ENCODE results near the gene TRPC1. TPM values are rescaled to one million over a fixed set of nuclear protein-coding genes. Genes with fewer than 3 reads are reported as not detected.
"Not testable (repeated sequence)": the region's sequence is repeated elsewhere in the genome, so short reads cannot be mapped to it uniquely, and the experiment has no call there.

Gene TRPC1
- total RNA-seq, 1 experiment from 2014 or later: 29.6 TPM

DNA sequence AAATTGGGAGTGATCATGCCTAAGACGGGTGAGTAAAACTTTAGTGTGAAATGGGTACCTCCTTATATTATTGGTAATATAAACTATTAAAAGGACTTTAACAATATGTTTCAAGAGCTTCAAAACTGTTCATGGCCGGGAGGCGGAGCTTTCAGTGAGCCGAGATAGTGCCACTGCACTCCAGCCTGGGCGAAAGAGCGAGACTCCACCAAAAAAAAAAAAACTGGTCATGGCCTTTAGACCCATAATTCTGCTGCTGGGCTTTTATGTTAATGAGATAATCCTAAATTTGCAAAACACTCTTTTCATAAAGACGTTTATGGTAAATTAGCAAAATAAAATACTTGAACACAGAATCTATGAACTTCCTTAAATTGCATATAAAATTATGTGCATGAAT, 22.8 kb downstream of the TRPC1 start:
- no peak for DNase-seq (ENCODE audit: low read depth, low spot score)
- Histone ChIP-seq H3K27me3 (ENCODE audit: control insufficient read depth, insufficient read depth, low read length) (no peaks in the 10 kb centered on the region), H3K4me1 (ENCODE audit: control insufficient read depth, insufficient read depth, low read length) (no peaks in the 10 kb centered on the region), H3K4me3 (ENCODE audit: low read depth in 2 of 2, low read length in 2 of 2) (no peak overlapping the region), H3K9me3 (ENCODE audit: control insufficient read depth, insufficient read depth, low read depth, low read length) (no peaks in the 10 kb centered on the region), H3K27ac (ENCODE audit: low read length) (no peak overlapping the region), H3K36me3 (ENCODE audit: control insufficient read depth, insufficient read depth, low read length) (peaks cover 6% of the 10 kb centered on the region; the same call in 1 of the 2 replicates)
- no peak for TF ChIP-seq SIN3A (IDR thresholded peaks at IDR 0.05; ENCODE audit: borderline replicate concordance, insufficient read depth, low read depth, low read length)
- ChIA-PET CTCF (no interaction called here), POLR2A (no interaction called here)
- no peak for ATAC-seq
- BruUV-seq (replicated peaks): no TSS peak
- intact Hi-C loops (cut with micrococcal nuclease; ENCODE audit: unreplicated experiment): no loop called here
- in situ Hi-C loops (cut with HindIII; ENCODE audit: low pct_unique_long_range_greater_than_20kb, low sequenced_read_pairs): no loop called here

DNA sequence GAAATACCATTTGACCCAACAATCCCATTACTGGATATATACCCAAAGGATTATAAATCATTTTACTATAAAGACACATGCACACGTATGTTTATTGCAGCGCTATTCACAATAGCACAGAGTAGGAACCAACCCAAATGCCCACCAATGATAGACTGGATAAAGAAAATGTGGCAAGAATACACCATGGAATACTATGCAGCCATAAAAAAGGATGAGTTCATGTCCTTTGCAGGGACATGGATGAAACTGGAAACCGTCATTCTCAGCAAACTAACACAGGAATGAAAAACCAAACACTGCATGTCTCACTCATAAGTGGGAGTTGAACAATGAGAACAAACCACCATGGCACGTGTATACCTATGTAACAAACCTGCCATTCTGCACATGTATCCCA, 26.7 kb downstream of the TRPC1 start:
- H3K9me3 ChIP-seq (ENCODE audit: control insufficient read depth, insufficient read depth, low read depth, low read length); ATAC-seq; in situ Hi-C loops (cut with HindIII; ENCODE audit: low pct_unique_long_range_greater_than_20kb, low sequenced_read_pairs); H3K27me3 ChIP-seq (ENCODE audit: control insufficient read depth, insufficient read depth, low read length); POLR2A ChIA-PET; H3K27ac ChIP-seq (ENCODE audit: low read length); H3K36me3 ChIP-seq (ENCODE audit: control insufficient read depth, insufficient read depth, low read length); CTCF ChIA-PET; H3K4me1 ChIP-seq (ENCODE audit: control insufficient read depth, insufficient read depth, low read length); intact Hi-C loops (cut with micrococcal nuclease; ENCODE audit: unreplicated experiment); H3K4me3 ChIP-seq (ENCODE audit: low read depth in 2 of 2, low read length in 2 of 2); DNase-seq (ENCODE audit: low read depth, low spot score); BruUV-seq (replicated peaks): not testable (repeated sequence)

DNA sequence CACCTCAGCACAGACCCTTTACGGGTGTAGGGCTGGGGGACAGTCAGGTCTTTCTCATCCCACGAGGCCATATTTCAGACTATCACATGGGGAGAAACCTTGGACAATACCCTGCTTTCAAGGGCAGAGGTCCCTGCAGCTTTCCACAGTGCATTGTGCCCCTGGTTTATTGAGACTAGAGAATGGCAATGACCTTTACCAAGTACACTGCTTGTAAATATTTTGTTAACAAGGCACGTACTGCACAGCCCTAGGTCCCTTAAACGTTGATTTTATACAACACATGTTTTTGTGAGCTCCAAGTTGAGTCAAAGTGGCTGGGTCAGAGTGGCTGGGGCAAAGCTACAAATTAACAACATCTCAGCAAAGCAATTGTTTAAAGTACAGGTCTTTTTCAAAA, 28.8 kb downstream of the TRPC1 start:
- H3K9me3 ChIP-seq (ENCODE audit: control insufficient read depth, insufficient read depth, low read depth, low read length); DNase-seq (ENCODE audit: low read depth, low spot score); H3K4me3 ChIP-seq (ENCODE audit: low read depth in 2 of 2, low read length in 2 of 2); ATAC-seq; intact Hi-C loops (cut with micrococcal nuclease; ENCODE audit: unreplicated experiment); H3K36me3 ChIP-seq (ENCODE audit: control insufficient read depth, insufficient read depth, low read length); BruUV-seq (replicated peaks); H3K27me3 ChIP-seq (ENCODE audit: control insufficient read depth, insufficient read depth, low read length); in situ Hi-C loops (cut with HindIII; ENCODE audit: low pct_unique_long_range_greater_than_20kb, low sequenced_read_pairs); H3K27ac ChIP-seq (ENCODE audit: low read length); POLR2A ChIA-PET; CTCF ChIA-PET; H3K4me1 ChIP-seq (ENCODE audit: control insufficient read depth, insufficient read depth, low read length): not testable (repeated sequence)

DNA sequence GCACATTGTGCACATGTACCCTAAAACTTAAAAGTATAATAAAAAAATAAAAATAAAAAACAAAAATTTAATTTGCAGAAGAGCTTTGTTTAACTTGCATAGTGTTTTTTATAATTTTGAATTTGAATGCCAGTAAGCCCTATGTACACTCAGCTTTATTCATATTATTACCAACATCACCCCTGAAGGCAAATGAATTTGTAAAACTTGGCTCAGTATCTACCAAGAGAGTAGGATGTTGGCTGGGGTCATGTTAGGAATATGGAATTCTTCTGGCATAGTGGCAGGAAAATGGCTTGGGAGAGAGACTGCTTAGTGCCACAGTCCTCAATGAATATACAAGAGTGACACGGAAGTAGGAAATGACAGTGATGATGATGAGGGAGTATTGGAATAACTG, 30.7 kb downstream of the TRPC1 start:
- TF ChIP-seq, protein P1, sequence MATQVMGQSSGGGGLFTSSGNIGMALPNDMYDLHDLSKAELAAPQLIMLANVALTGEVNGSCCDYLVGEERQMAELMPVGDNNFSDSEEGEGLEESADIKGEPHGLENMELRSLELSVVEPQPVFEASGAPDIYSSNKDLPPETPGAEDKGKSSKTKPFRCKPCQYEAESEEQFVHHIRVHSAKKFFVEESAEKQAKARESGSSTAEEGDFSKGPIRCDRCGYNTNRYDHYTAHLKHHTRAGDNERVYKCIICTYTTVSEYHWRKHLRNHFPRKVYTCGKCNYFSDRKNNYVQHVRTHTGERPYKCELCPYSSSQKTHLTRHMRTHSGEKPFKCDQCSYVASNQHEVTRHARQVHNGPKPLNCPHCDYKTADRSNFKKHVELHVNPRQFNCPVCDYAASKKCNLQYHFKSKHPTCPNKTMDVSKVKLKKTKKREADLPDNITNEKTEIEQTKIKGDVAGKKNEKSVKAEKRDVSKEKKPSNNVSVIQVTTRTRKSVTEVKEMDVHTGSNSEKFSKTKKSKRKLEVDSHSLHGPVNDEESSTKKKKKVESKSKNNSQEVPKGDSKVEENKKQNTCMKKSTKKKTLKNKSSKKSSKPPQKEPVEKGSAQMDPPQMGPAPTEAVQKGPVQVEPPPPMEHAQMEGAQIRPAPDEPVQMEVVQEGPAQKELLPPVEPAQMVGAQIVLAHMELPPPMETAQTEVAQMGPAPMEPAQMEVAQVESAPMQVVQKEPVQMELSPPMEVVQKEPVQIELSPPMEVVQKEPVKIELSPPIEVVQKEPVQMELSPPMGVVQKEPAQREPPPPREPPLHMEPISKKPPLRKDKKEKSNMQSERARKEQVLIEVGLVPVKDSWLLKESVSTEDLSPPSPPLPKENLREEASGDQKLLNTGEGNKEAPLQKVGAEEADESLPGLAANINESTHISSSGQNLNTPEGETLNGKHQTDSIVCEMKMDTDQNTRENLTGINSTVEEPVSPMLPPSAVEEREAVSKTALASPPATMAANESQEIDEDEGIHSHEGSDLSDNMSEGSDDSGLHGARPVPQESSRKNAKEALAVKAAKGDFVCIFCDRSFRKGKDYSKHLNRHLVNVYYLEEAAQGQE (IDR thresholded peaks at IDR 0.05; ENCODE audit: insufficient read depth in 1 of 2, low read depth in 2 of 2, low read length in 1 of 2): no peak
- TF ChIP-seq, protein P2, sequence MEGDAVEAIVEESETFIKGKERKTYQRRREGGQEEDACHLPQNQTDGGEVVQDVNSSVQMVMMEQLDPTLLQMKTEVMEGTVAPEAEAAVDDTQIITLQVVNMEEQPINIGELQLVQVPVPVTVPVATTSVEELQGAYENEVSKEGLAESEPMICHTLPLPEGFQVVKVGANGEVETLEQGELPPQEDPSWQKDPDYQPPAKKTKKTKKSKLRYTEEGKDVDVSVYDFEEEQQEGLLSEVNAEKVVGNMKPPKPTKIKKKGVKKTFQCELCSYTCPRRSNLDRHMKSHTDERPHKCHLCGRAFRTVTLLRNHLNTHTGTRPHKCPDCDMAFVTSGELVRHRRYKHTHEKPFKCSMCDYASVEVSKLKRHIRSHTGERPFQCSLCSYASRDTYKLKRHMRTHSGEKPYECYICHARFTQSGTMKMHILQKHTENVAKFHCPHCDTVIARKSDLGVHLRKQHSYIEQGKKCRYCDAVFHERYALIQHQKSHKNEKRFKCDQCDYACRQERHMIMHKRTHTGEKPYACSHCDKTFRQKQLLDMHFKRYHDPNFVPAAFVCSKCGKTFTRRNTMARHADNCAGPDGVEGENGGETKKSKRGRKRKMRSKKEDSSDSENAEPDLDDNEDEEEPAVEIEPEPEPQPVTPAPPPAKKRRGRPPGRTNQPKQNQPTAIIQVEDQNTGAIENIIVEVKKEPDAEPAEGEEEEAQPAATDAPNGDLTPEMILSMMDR (IDR thresholded peaks at IDR 0.05): no peak
- no peak for TF ChIP-seq TCF7L2 (IDR thresholded peaks at IDR 0.05; ENCODE audit: low read depth, low read length)
- TF ChIP-seq SIN3A (IDR thresholded peaks at IDR 0.05; ENCODE audit: borderline replicate concordance, insufficient read depth, low read depth, low read length): no peak
- no peak for TF ChIP-seq POLR2AphosphoS5 (IDR thresholded peaks at IDR 0.05; ENCODE audit: low read depth, low read length)
- intact Hi-C loops (cut with micrococcal nuclease; ENCODE audit: unreplicated experiment) (no loop called here), in situ Hi-C loops (cut with HindIII; ENCODE audit: low pct_unique_long_range_greater_than_20kb, low sequenced_read_pairs) (no loop called here)
- H3K4me3 ChIP-seq (ENCODE audit: low read depth in 2 of 2, low read length in 2 of 2): no peak overlapping the region
- no peaks in the 10 kb centered on the region for H3K9me3 ChIP-seq (ENCODE audit: control insufficient read depth, insufficient read depth, low read depth, low read length)
- H3K27me3 ChIP-seq (ENCODE audit: control insufficient read depth, insufficient read depth, low read length): no peaks in the 10 kb centered on the region
- no peaks in the 10 kb centered on the region for H3K4me1 ChIP-seq (ENCODE audit: control insufficient read depth, insufficient read depth, low read length)
- ATAC-seq (no peak), DNase-seq (ENCODE audit: low read depth, low spot score) (no peak)
- BruUV-seq (replicated peaks): no TSS peak
- H3K36me3 ChIP-seq (ENCODE audit: control insufficient read depth, insufficient read depth, low read length): no peaks in the 10 kb centered on the region
- ChIA-PET POLR2A (no interaction called here), CTCF (no interaction called here)
- no peak overlapping the region for H3K27ac ChIP-seq (ENCODE audit: low read length)

All from Panc1 (cell line).